HEK293 (cell line): ENCODE measurements around the gene NEK7.

Experiments
- CTCF ChIA-PET: fragments of 350-600 bp; formaldehyde crosslinking; extraction: SDS; loops from one replicate; lab custom pipeline; 2021; ENCODE audit warnings: antibody characterized with exemption; lab: Yijun Ruan, JAX
- POLR2A ChIA-PET: fragments of 300-600 bp; formaldehyde crosslinking; extraction: SDS; loops from one replicate; lab custom pipeline; 2020; ENCODE audit warnings: antibody characterized with exemption, inconsistent platforms; lab: Yijun Ruan, JAX
- H3K27ac ChIP-seq: fragments of 200-500 bp; sonication (Bioruptor generic); 2 replicates; pipeline ENCODE4 v1.5.1; 2014; ENCODE audit warnings: low read depth, low read length, control low read depth, inconsistent platforms; ENCODE audit errors: extremely low read depth
- H3K36me3 ChIP-seq, 2 experiments: fragments of 200-500 bp in 1 of 2; sonication (Bioruptor generic) in 1 of 2; 1 replicate in 1 of 2; 2 replicates in 1 of 2; pipeline ENCODE4 v1.5.1; 2014 to 2017; ENCODE audit warnings: inconsistent platforms in 2 of 2, low read length in 2 of 2; ENCODE audit not compliant: control insufficient read depth in 2 of 2, insufficient read depth in 1 of 2
- H3K4me1 ChIP-seq: fragments of 200-500 bp; sonication (Bioruptor generic); 2 replicates; pipeline ENCODE4 v1.5.1; 2014; ENCODE audit warnings: mild to moderate bottlenecking, low read length, inconsistent platforms; ENCODE audit not compliant: control insufficient read depth, insufficient read depth
- H3K4me3 ChIP-seq: 2 replicates; pipeline ENCODE4 v1.5.1; 2011; ENCODE audit warnings: low read depth, mild to moderate bottlenecking, control low read depth, low read length, moderate library complexity
- H3K9me3 ChIP-seq: fragments of 200-500 bp; sonication (Bioruptor generic); 2 replicates; pipeline ENCODE4 v1.5.1; 2014; ENCODE audit warnings: low read depth, low read length, inconsistent platforms; ENCODE audit not compliant: control insufficient read depth, insufficient read depth
- PRDM1 ChIP-seq: fragments of 450-650 bp; formaldehyde crosslinking; IDR thresholded peaks from 2 replicates; pipeline ENCODE4; 2016; ENCODE audit warnings: missing biosample characterization, missing genetic modification characterization
- PRDM10 ChIP-seq: fragments of 450-650 bp; formaldehyde crosslinking; IDR thresholded peaks from 2 replicates; pipeline ENCODE4 v1.5.1; 2016; ENCODE audit warnings: missing biosample characterization, missing genetic modification characterization
- ZBTB20 ChIP-seq: fragments of 450-650 bp; formaldehyde crosslinking; IDR thresholded peaks from 2 replicates; pipeline ENCODE4 v1.5.1; 2016; ENCODE audit warnings: missing biosample characterization, missing genetic modification characterization
- ZBTB44 ChIP-seq: fragments of 450-650 bp; IDR thresholded peaks from 2 replicates; pipeline ENCODE4 v1.5.1; 2018; ENCODE audit warnings: missing biosample characterization, mild to moderate bottlenecking, missing genetic modification characterization
- ZNF175 ChIP-seq: fragments of 450-650 bp; formaldehyde crosslinking; IDR thresholded peaks from 2 replicates; pipeline ENCODE4 v1.5.1; 2016; ENCODE audit warnings: missing biosample characterization, missing genetic modification characterization
- ZNF221 ChIP-seq: fragments of 450-650 bp; formaldehyde crosslinking; IDR thresholded peaks from 2 replicates; pipeline ENCODE4 v1.5.1; 2017; ENCODE audit warnings: missing biosample characterization, missing genetic modification characterization, borderline replicate concordance
- ZNF610 ChIP-seq: fragments of 450-650 bp; formaldehyde crosslinking; IDR thresholded peaks from 2 replicates; pipeline ENCODE4 v1.5.1; 2016; ENCODE audit warnings: missing biosample characterization, missing genetic modification characterization, borderline replicate concordance
- ZNF664 ChIP-seq: fragments of 450-650 bp; formaldehyde crosslinking; IDR thresholded peaks from 2 replicates; pipeline ENCODE4 v1.5.1; 2016; ENCODE audit warnings: missing biosample characterization, missing genetic modification characterization
- ZNF777 ChIP-seq: fragments of 450-650 bp; formaldehyde crosslinking; IDR thresholded peaks from 2 replicates; pipeline ENCODE4 v1.5.1; 2017; ENCODE audit warnings: missing biosample characterization, missing genetic modification characterization, borderline replicate concordance
- ZSCAN5A ChIP-seq: fragments of 450-650 bp; formaldehyde crosslinking; IDR thresholded peaks from 2 replicates; pipeline ENCODE4 v1.5.1; 2016; ENCODE audit warnings: missing biosample characterization, missing genetic modification characterization
- TF ChIP-seq, protein P1 (sequence below): fragments of 450-650 bp; formaldehyde crosslinking; IDR thresholded peaks from 2 replicates; pipeline ENCODE4 v1.5.1; 2017; ENCODE audit warnings: missing biosample characterization, missing genetic modification characterization
- TF ChIP-seq, protein P2 (sequence below): fragments of 450-650 bp; formaldehyde crosslinking; conservative IDR thresholded peaks from 2 replicates; pipeline ENCODE4 v1.5.1; 2016; ENCODE audit warnings: low read depth, missing biosample characterization, missing genetic modification characterization

NEK7 gene

DNA sequence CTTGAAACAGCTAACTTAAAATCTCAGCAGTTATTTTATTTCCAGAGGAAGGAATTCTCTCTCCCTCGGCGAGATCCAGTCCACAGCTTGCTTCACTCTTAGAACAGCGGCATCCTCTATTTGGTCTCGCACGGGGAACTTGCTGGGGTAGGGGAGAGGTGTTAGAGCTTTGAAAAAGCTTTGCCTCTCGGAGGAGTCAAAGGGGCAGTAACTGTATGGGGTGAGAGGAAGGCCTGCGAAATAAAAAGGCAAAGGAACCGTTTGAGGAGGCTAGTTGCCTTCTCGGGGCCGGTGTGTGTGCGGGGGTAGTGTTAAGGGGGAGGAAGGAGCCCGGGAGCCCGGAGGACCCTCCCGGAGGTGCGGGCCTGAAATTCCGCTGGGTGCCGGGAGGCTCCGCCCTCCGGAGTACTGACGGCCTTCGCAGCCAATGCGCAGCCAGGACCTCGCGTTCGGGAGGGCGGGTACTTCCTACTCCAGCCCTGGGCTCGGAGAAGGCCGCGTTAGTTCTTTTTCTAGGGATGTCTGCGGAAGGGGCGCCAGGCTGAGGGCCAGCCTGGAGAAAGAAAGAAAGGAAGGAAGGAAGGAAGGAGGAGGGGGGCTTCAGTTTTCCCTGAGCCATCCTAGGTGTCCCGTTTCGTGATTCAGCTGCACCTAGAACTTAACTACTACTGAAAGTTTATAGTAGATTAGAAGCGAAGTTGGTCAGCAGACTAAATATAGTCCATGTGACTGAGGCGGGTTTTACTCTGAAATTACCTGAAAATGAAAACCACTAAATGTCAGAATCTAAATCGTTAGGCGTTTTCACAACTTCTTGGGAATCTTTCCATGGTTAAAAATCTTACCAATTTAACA is 2.2 kb downstream of the NEK7 start (continued):
- TF ChIP-seq ZNF175, result no peak

DNA sequence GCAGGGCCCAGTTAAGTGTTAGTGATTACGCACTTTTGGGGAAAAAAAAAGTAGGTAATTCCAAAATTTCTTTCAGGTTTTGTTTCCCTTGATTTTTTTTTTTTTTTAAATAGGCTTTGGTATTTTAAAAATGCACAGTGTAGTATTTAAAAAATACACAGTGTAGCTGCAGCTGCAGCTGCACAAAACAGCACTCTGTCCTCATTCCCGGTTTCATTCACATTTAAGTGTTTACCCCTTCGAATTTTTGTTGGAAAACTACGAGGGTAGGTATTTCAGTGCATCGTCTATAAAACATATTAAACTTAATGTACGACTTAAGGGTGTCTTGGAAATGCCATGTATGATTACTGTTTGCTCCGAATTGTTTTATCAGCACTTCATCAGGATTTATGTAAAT is 3.4 kb downstream of the NEK7 start:
- Histone ChIP-seq H3K4me3 (no peak overlapping the region), H3K27ac (no peak overlapping the region), H3K9me3 (no peaks in the 10 kb centered on the region), H3K36me3 (no peaks in the 10 kb centered on the region), H3K4me1 (peaks cover 11% of the 10 kb centered on the region)
- TF ChIP-seq, protein P1, sequence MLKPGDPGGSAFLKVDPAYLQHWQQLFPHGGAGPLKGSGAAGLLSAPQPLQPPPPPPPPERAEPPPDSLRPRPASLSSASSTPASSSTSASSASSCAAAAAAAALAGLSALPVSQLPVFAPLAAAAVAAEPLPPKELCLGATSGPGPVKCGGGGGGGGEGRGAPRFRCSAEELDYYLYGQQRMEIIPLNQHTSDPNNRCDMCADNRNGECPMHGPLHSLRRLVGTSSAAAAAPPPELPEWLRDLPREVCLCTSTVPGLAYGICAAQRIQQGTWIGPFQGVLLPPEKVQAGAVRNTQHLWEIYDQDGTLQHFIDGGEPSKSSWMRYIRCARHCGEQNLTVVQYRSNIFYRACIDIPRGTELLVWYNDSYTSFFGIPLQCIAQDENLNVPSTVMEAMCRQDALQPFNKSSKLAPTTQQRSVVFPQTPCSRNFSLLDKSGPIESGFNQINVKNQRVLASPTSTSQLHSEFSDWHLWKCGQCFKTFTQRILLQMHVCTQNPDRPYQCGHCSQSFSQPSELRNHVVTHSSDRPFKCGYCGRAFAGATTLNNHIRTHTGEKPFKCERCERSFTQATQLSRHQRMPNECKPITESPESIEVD (tag by site-specific recombination), result 0 out of 2 replicates have a peak, but pooled peaks have one; percentile 4
- TF ChIP-seq ZBTB44 (tag by site-specific recombination), result 0 out of 2 replicates have a peak, but pooled peaks have one; percentile 25
- peak; percentile 56; the same call in 1 of the 2 replicates for TF ChIP-seq ZBTB20 (tag by site-specific recombination)
- TF ChIP-seq, protein P2, sequence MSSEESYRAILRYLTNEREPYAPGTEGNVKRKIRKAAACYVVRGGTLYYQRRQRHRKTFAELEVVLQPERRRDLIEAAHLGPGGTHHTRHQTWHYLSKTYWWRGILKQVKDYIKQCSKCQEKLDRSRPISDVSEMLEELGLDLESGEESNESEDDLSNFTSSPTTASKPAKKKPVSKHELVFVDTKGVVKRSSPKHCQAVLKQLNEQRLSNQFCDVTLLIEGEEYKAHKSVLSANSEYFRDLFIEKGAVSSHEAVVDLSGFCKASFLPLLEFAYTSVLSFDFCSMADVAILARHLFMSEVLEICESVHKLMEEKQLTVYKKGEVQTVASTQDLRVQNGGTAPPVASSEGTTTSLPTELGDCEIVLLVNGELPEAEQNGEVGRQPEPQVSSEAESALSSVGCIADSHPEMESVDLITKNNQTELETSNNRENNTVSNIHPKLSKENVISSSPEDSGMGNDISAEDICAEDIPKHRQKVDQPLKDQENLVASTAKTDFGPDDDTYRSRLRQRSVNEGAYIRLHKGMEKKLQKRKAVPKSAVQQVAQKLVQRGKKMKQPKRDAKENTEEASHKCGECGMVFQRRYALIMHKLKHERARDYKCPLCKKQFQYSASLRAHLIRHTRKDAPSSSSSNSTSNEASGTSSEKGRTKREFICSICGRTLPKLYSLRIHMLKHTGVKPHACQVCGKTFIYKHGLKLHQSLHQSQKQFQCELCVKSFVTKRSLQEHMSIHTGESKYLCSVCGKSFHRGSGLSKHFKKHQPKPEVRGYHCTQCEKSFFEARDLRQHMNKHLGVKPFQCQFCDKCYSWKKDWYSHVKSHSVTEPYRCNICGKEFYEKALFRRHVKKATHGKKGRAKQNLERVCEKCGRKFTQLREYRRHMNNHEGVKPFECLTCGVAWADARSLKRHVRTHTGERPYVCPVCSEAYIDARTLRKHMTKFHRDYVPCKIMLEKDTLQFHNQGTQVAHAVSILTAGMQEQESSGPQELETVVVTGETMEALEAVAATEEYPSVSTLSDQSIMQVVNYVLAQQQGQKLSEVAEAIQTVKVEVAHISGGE (tag by site-specific recombination), result no peak
- no peak for TF ChIP-seq PRDM1
- ChIA-PET POLR2A (no interaction called here), CTCF (no interaction called here)

DNA sequence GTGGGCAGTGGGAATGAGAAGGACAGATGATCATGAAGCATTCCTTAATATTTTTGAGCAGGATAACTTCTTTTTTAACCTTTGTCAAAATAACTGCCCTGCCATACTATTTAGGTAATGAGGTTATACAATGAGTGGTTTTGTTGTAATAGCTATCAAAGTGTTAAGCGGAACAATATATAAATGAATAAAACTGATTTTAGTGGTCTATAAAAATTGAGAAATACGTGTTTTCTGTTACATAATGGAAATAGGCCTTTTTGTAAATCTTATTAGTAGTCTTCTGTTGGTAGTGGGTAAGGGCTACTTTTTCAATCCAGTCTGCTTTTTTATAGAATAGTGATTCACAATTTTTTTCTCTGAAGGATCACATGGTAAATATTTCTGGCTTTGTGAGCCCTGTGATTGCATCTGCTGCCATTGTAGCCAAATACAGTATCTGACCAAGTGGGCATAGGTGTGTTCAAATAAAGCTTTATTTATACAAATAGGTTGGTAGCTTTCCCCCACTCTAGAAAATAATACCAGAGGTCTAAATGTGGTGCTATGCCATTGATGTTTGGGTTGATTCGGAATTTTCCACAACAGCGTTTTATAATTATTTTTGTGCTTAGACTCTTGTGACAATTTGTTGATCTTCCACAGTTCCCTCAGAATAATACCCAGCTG is 4.3 kb downstream of the NEK7 start:
- Histone ChIP-seq H3K9me3 (no peaks in the 10 kb centered on the region), H3K4me3 (no peak overlapping the region), H3K36me3 (no peaks in the 10 kb centered on the region), H3K4me1 (peaks cover 11% of the 10 kb centered on the region), H3K27ac (no peak overlapping the region)
- no peak for TF ChIP-seq ZNF664 (tag by site-specific recombination)
- TF ChIP-seq, protein P1 (tag by site-specific recombination), result peak; percentile 93
- POLR2A ChIA-PET, result no interaction called here
- CTCF ChIA-PET, result no interaction called here

GRCh38 chr1:198161718-198162090 is 4.9 kb downstream of the NEK7 start:
- ChIA-PET POLR2A (no interaction called here), CTCF (no interaction called here)
- H3K4me1 ChIP-seq, result peaks cover 11% of the 10 kb centered on the region
- H3K36me3 ChIP-seq, result no peaks in the 10 kb centered on the region
- no peak overlapping the region for H3K27ac ChIP-seq
- H3K9me3 ChIP-seq, result no peaks in the 10 kb centered on the region
- no peak overlapping the region for H3K4me3 ChIP-seq
- TF ChIP-seq ZSCAN5A (tag by site-specific recombination) (no peak), ZNF777 (no peak), ZNF221 (tag by site-specific recombination) (no peak), ZNF610 (no peak), PRDM10 (tag by site-specific recombination) (no peak)
